Measurements from ENCODE around the gene NCF1.
"Not testable (repeated sequence)": the region's sequence is repeated elsewhere in the genome, so short reads cannot be mapped to it uniquely, and the experiment has no call there.

Gene NCF1

GRCh38 chr7:74773760-74774750 lies at the start of gene NCF1:
NCF1 (plus strand) TSS chr7:74774011; CDS start chr7:74774032, 21 bp downstream.
- DNase-seq (ENCODE audit: low read depth) = not testable (repeated sequence)

- DNase-seq (ENCODE audit: low read depth) = no peak
Observed at GRCh38 chr7:74725840-74726239, 48.0 kb upstream of the NCF1 start.

GRCh38 chr7:74726309-74727101 lies 47.3 kb upstream of the NCF1 start:
- no peak for DNase-seq (ENCODE audit: low read depth)

GRCh38 chr7:74728686-74729085 lies 45.1 kb upstream of the NCF1 start:
- not testable (repeated sequence) for DNase-seq (ENCODE audit: low read depth)

GRCh38 chr7:74730186-74730585 lies 43.6 kb upstream of the NCF1 start:
- DNase-seq (ENCODE audit: low read depth) = not testable (repeated sequence)

GRCh38 chr7:74739974-74740703 lies 33.7 kb upstream of the NCF1 start:
- DNase-seq (ENCODE audit: low read depth) = not testable (repeated sequence)

GRCh38 chr7:74743936-74744557 lies 29.8 kb upstream of the NCF1 start:
- DNase-seq (ENCODE audit: low read depth) = not testable (repeated sequence)

GRCh38 chr7:74753921-74754482 lies 19.8 kb upstream of the NCF1 start:
- DNase-seq (ENCODE audit: low read depth) = not testable (repeated sequence)

- not testable (repeated sequence) for DNase-seq (ENCODE audit: low read depth)
Observed at GRCh38 chr7:74756673-74757072, 17.1 kb upstream of the NCF1 start.

- not testable (repeated sequence) for DNase-seq (ENCODE audit: low read depth)
Observed at GRCh38 chr7:74758268-74758667, 15.5 kb upstream of the NCF1 start.

- not testable (repeated sequence) for DNase-seq (ENCODE audit: low read depth)
Observed at GRCh38 chr7:74758982-74759381, 14.8 kb upstream of the NCF1 start.

- not testable (repeated sequence) for DNase-seq (ENCODE audit: low read depth)
Observed at GRCh38 chr7:74765205-74765918, 8.4 kb upstream of the NCF1 start.

GRCh38 chr7:74766509-74766908 lies 7.3 kb upstream of the NCF1 start:
- not testable (repeated sequence) for DNase-seq (ENCODE audit: low read depth)

- DNase-seq (ENCODE audit: low read depth) = not testable (repeated sequence)
Observed at GRCh38 chr7:74766991-74767390, 6.8 kb upstream of the NCF1 start.

GRCh38 chr7:74770062-74770461 lies 3.7 kb upstream of the NCF1 start:
- DNase-seq (ENCODE audit: low read depth) = not testable (repeated sequence)

GRCh38 chr7:74772093-74772492 lies 1.7 kb upstream of the NCF1 start:
- DNase-seq (ENCODE audit: low read depth) = not testable (repeated sequence)

GRCh38 chr7:74775111-74775510 lies 1.3 kb downstream of the NCF1 start:
- DNase-seq (ENCODE audit: low read depth) = not testable (repeated sequence)

GRCh38 chr7:74779053-74779452 lies 5.2 kb downstream of the NCF1 start:
- DNase-seq (ENCODE audit: low read depth) = not testable (repeated sequence)

GRCh38 chr7:74781746-74782145 lies 7.9 kb downstream of the NCF1 start:
- DNase-seq (ENCODE audit: low read depth) = not testable (repeated sequence)

- DNase-seq (ENCODE audit: low read depth) = not testable (repeated sequence)
Observed at GRCh38 chr7:74783595-74783994, 9.8 kb downstream of the NCF1 start.

All from HS-27A (cell line).